ENCODE measurements around the gene GPR142. TPM values are rescaled to one million over a fixed set of nuclear protein-coding genes. Genes with fewer than 3 reads are reported as not detected.

The GPR142 gene
- total RNA-seq, 1 experiment from 2014 or later = not detected

DNA sequence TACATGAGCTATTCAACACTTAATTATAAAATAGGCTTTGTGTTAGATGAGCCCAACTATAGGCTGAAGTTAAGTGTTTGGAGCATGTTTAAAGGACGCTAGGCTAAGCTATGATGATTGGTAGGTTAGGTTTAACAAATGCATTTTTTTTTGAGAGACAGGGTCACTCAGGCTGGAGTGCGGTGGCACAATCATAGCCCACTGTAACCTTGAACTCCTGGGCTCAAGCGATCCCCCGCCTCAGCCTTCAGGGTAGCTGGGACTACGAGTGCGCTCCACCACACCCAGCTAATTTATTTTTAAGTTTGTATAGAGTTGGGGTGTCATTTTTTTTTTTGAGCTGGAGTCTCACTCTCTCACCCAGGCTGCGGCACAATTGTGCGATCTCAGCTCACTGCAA is 45.3 kb downstream of the GPR142 start:
- CTCF ChIA-PET = no interaction called here
- no peaks in the 10 kb centered on the region for H3K79me2 ChIP-seq (ENCODE audit: low read length)
- no TSS peak for BruUV-seq (replicated peaks)
- H3K36me3 ChIP-seq (ENCODE audit: low read depth, low read length) = no peaks in the 10 kb centered on the region
- H3K4me2 ChIP-seq (ENCODE audit: low read length) = no peak overlapping the region
- H4K20me1 ChIP-seq (ENCODE audit: low read length) = no peaks in the 10 kb centered on the region
- H2AFZ ChIP-seq (ENCODE audit: low read length) = no peak overlapping the region
- no peaks in the 10 kb centered on the region for H3F3A ChIP-seq (ENCODE audit: low read length, unreplicated experiment)
- DNase-seq (no peak), ATAC-seq (no peak)
- H3K27me3 ChIP-seq (ENCODE audit: low read length) = no peaks in the 10 kb centered on the region
- peaks cover 15% of the 10 kb centered on the region for H3K4me1 ChIP-seq (ENCODE audit: insufficient read depth, low read length)
- H3K9me3 ChIP-seq (ENCODE audit: low read length) = no peaks in the 10 kb centered on the region
- no peaks in the 10 kb centered on the region for H3K9me2 ChIP-seq (replicated peaks; ENCODE audit: low read length)
- H3K27ac ChIP-seq (ENCODE audit: low read length) = no peak overlapping the region
- POLR2A ChIA-PET (ENCODE audit: unreplicated experiment) = interaction anchor here (0.7 kb wide), 1 partner anchor 18 kb away, joined by 5 read pairs; no protein-coding TSS in a partner anchor
- no peak overlapping the region for H3K4me3 ChIP-seq (ENCODE audit: low read length)
- intact Hi-C loops (cut with micrococcal nuclease) = no loop called here
- H3K9ac ChIP-seq (ENCODE audit: low read length) = no peak overlapping the region
- TF ChIP-seq, protein P1, sequence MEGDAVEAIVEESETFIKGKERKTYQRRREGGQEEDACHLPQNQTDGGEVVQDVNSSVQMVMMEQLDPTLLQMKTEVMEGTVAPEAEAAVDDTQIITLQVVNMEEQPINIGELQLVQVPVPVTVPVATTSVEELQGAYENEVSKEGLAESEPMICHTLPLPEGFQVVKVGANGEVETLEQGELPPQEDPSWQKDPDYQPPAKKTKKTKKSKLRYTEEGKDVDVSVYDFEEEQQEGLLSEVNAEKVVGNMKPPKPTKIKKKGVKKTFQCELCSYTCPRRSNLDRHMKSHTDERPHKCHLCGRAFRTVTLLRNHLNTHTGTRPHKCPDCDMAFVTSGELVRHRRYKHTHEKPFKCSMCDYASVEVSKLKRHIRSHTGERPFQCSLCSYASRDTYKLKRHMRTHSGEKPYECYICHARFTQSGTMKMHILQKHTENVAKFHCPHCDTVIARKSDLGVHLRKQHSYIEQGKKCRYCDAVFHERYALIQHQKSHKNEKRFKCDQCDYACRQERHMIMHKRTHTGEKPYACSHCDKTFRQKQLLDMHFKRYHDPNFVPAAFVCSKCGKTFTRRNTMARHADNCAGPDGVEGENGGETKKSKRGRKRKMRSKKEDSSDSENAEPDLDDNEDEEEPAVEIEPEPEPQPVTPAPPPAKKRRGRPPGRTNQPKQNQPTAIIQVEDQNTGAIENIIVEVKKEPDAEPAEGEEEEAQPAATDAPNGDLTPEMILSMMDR (conservative IDR thresholded peaks at IDR 0.05; ENCODE audit: low read depth, low read length) = no peak
- TF ChIP-seq EZH2phosphoT487 (IDR thresholded peaks at IDR 0.05; ENCODE audit: borderline replicate concordance, low read length) (no peak), EZH2 (IDR thresholded peaks at IDR 0.05; ENCODE audit: low read length, unreplicated experiment) (no peak)

DNA sequence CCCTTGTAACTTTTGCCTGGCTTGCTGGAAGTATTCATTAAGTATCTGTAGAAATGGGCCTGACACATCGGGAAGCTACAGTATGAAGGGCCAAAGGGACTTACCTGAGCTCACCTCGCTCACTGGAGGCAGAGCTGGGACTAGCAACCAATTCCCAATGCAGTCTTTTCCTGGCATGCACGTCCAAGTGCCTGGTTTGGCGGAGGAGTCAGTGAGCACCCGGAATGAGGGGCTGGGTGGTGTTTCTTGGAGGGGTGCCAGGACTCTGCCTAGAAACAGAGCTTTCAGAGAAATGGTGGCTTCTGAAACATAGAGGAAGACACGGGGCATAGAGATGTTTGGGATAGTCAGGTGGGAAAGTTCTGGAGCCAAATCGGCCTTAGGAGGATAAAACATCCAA is 46.2 kb downstream of the GPR142 start:
- no TSS peak for BruUV-seq (replicated peaks)
- DNase-seq = no peak
- H3K27ac ChIP-seq (ENCODE audit: low read length) = no peak overlapping the region
- H3K4me1 ChIP-seq (ENCODE audit: insufficient read depth, low read length) = peaks cover 23% of the 10 kb centered on the region
- no peaks in the 10 kb centered on the region for H3K9me3 ChIP-seq (ENCODE audit: low read length)
- no peaks in the 10 kb centered on the region for H3K27me3 ChIP-seq (ENCODE audit: low read length)
- no peak overlapping the region for H2AFZ ChIP-seq (ENCODE audit: low read length)
- CTCF ChIA-PET = no interaction called here
- intact Hi-C loops (cut with micrococcal nuclease) = no loop called here
- no peaks in the 10 kb centered on the region for H3K36me3 ChIP-seq (ENCODE audit: low read depth, low read length)
- no peaks in the 10 kb centered on the region for H4K20me1 ChIP-seq (ENCODE audit: low read length)
- no peak overlapping the region for H3K4me2 ChIP-seq (ENCODE audit: low read length)
- TF ChIP-seq, protein P1 (conservative IDR thresholded peaks at IDR 0.05; ENCODE audit: low read depth, low read length) = no peak
- TF ChIP-seq EZH2 (IDR thresholded peaks at IDR 0.05; ENCODE audit: low read length, unreplicated experiment) (no peak), EZH2phosphoT487 (IDR thresholded peaks at IDR 0.05; ENCODE audit: borderline replicate concordance, low read length) (no peak)
- POLR2A ChIA-PET (ENCODE audit: unreplicated experiment) = interaction anchor here (0.5 kb wide), 1 partner anchor 9 kb away, joined by 3 read pairs; no protein-coding TSS in a partner anchor
- H3F3A ChIP-seq (ENCODE audit: low read length, unreplicated experiment) = no peaks in the 10 kb centered on the region
- H3K9me2 ChIP-seq (replicated peaks; ENCODE audit: low read length) = no peaks in the 10 kb centered on the region
- H3K79me2 ChIP-seq (ENCODE audit: low read length) = no peaks in the 10 kb centered on the region
- ATAC-seq = no peak
- H3K9ac ChIP-seq (ENCODE audit: low read length) = no peak overlapping the region
- H3K4me3 ChIP-seq (ENCODE audit: low read length) = no peak overlapping the region

DNA sequence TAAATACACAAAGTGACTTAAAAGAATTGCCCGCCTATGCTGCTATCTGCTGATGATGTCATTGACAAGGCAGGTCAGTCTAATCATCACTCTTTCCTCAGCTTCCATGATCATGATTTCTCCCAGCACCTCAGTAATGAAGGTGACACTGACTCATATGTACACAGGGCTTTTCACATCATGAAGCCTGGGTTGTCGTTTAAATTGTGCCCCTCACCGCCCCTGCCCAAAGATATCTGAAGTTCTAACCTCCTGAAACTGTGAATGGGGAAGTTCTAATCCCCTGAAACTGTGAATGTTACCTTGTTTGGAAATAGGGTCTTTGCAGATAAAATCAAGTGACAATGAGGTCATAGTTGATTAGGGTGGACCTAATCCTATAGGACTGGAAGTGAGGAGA is 47.2 kb downstream of the GPR142 start:
- ChIA-PET POLR2A (ENCODE audit: unreplicated experiment) (no interaction called here), CTCF (no interaction called here)
- H4K20me1 ChIP-seq (ENCODE audit: low read length) = no peaks in the 10 kb centered on the region
- no peak for DNase-seq
- H3K27me3 ChIP-seq (ENCODE audit: low read length) = no peaks in the 10 kb centered on the region
- no peaks in the 10 kb centered on the region for H3F3A ChIP-seq (ENCODE audit: low read length, unreplicated experiment)
- no peaks in the 10 kb centered on the region for H3K36me3 ChIP-seq (ENCODE audit: low read depth, low read length)
- H3K27ac ChIP-seq (ENCODE audit: low read length) = no peak overlapping the region
- H3K9me2 ChIP-seq (replicated peaks; ENCODE audit: low read length) = no peaks in the 10 kb centered on the region
- ATAC-seq = no peak
- H2AFZ ChIP-seq (ENCODE audit: low read length) = no peak overlapping the region
- BruUV-seq (replicated peaks) = no TSS peak
- no peak for TF ChIP-seq EZH2phosphoT487 (IDR thresholded peaks at IDR 0.05; ENCODE audit: borderline replicate concordance, low read length)
- TF ChIP-seq EZH2 (IDR thresholded peaks at IDR 0.05; ENCODE audit: low read length, unreplicated experiment) = no peak
- TF ChIP-seq, protein P1 (conservative IDR thresholded peaks at IDR 0.05; ENCODE audit: low read depth, low read length) = no peak
- H3K79me2 ChIP-seq (ENCODE audit: low read length) = no peaks in the 10 kb centered on the region
- no peak overlapping the region for H3K9ac ChIP-seq (ENCODE audit: low read length)
- H3K4me2 ChIP-seq (ENCODE audit: low read length) = no peak overlapping the region
- no peaks in the 10 kb centered on the region for H3K9me3 ChIP-seq (ENCODE audit: low read length)
- intact Hi-C loops (cut with micrococcal nuclease) = no loop called here
- peaks cover 21% of the 10 kb centered on the region for H3K4me1 ChIP-seq (ENCODE audit: insufficient read depth, low read length)
- no peak overlapping the region for H3K4me3 ChIP-seq (ENCODE audit: low read length)

Data from PC-3 (cell line).